22Rv1 (cell line): Measurements from ENCODE around the gene CAMK4.

Experiments
- CTCF ChIP-seq: fragments of 450-650 bp; IDR thresholded peaks from 2 replicates; pipeline ENCODE4 v1.5.1; 2017; ENCODE audit warnings: mild to moderate bottlenecking
- ZFX ChIP-seq: fragments of 450-650 bp; IDR thresholded peaks from 2 replicates; pipeline ENCODE4 v1.6.1; 2017; ENCODE audit warnings: antibody characterized with exemption, borderline replicate concordance

GRCh38 chr5:111233052-111233374 is 8.8 kb downstream of the CAMK4 start:
- TF ChIP-seq CTCF: no peak
- no peak for TF ChIP-seq ZFX
